Neural progenitor cell (in vitro differentiated cells): ENCODE data around the gene LIPM. TPM values are rescaled to one million over a fixed set of nuclear protein-coding genes. Genes with fewer than 3 reads are reported as not detected.

Experiments
- DNase-seq: peaks from one replicate; pipeline ENCODE4 v3.0.0-alpha.2; 2016; ENCODE audit warnings: low spot score
- H2AFZ ChIP-seq: fragments of 200-600 bp; sonication (generic); replicated peaks from 2 replicates; pipeline ENCODE4 v1.6.1; 2016; ENCODE audit warnings: antibody characterized with exemption
- H3F3A ChIP-seq: fragments of 200-600 bp; sonication (generic); 2 replicates; pipeline ENCODE4 v1.6.1; 2016; ENCODE audit warnings: antibody characterized with exemption, low read depth
- H3K27ac ChIP-seq: fragments of 200-600 bp; sonication (generic); 2 replicates; pipeline ENCODE4 v1.5.1; 2016; ENCODE audit warnings: mild to moderate bottlenecking
- H3K27me3 ChIP-seq: fragments of 200-600 bp; sonication (generic); 2 replicates; pipeline ENCODE4 v1.6.1; 2016; ENCODE audit warnings: mild to moderate bottlenecking, moderate library complexity
- H3K36me3 ChIP-seq: fragments of 200-600 bp; sonication (generic); 2 replicates; pipeline ENCODE4 v1.5.1; 2016
- H3K4me1 ChIP-seq: fragments of 200-600 bp; sonication (generic); 2 replicates; pipeline ENCODE4 v1.6.1; 2016; ENCODE audit warnings: mixed run types
- H3K4me2 ChIP-seq: fragments of 200-600 bp; sonication (generic); 2 replicates; pipeline ENCODE4 v1.6.1; 2016
- H3K4me3 ChIP-seq: fragments of 200-600 bp; sonication (generic); 2 replicates; pipeline ENCODE4 v1.5.1; 2016
- H3K79me2 ChIP-seq: fragments of 200-600 bp; sonication (generic); 2 replicates; pipeline ENCODE4 v1.6.1; 2016; ENCODE audit warnings: low read depth
- H3K9ac ChIP-seq: fragments of 200-600 bp; sonication (generic); 2 replicates; pipeline ENCODE4 v1.6.1; 2016
- H3K9me3 ChIP-seq: fragments of 200-600 bp; sonication (generic); 2 replicates; pipeline ENCODE4 v1.5.1; 2016; ENCODE audit warnings: low read depth
- H4K20me1 ChIP-seq: fragments of 200-600 bp; sonication (generic); 2 replicates; pipeline ENCODE4 v1.6.1; 2016; ENCODE audit warnings: low read depth
- H3K27ac Mint-ChIP-seq: 3 replicates; pipeline ENCODE4 v1.8.0; 2021; ENCODE audit warnings: mixed read lengths
- H3K27me3 Mint-ChIP-seq: 2 replicates; pipeline ENCODE4 v1.8.0; 2022; ENCODE audit warnings: low read depth, mild to moderate bottlenecking, inconsistent platforms, moderate library complexity, mixed read lengths; ENCODE audit not compliant: insufficient read depth
- H3K36me3 Mint-ChIP-seq: 3 replicates; pipeline ENCODE4 v1.8.0; 2021; ENCODE audit warnings: mixed read lengths
- H3K4me1 Mint-ChIP-seq: 3 replicates; pipeline ENCODE4 v1.8.0; 2021; ENCODE audit warnings: mixed read lengths
- H3K4me3 Mint-ChIP-seq: 3 replicates; pipeline ENCODE4 v1.8.0; 2021; ENCODE audit warnings: mild to moderate bottlenecking, moderate library complexity, mixed read lengths
- H3K9me3 Mint-ChIP-seq: 3 replicates; pipeline ENCODE4 v1.8.0; 2020; ENCODE audit warnings: mixed read lengths
- CTCF ChIP-seq: fragments of 200-600 bp; sonication (generic); IDR thresholded peaks from 2 replicates; pipeline ENCODE4 v1.5.1; 2017; ENCODE audit warnings: antibody characterized with exemption, mild to moderate bottlenecking
- EZH2 ChIP-seq: fragments of 200-600 bp; sonication (generic); IDR thresholded peaks from 2 replicates; pipeline ENCODE4 v1.6.1; 2017; ENCODE audit warnings: antibody characterized with exemption, mild to moderate bottlenecking, moderate library complexity
- EZH2phosphoT487 ChIP-seq: fragments of 200-600 bp; sonication (generic); IDR thresholded peaks from 2 replicates; pipeline ENCODE4 v1.6.1; 2017; ENCODE audit warnings: antibody characterized with exemption
- total RNA-seq: library from RNA; depleted of rRNA; stranded (reverse); fragments of >200 nt; gene quantifications from 2 replicates; pipeline ENCODE4 v1.2.3, GENCODE V29; 2015; ENCODE audit warnings: low replicate concordance

LIPM gene
- total RNA-seq, 1 donor from 2014 or later, result not detected

- Histone ChIP-seq H3K4me2 (no peak overlapping the region), H3K27me3 (no peaks in the 10 kb centered on the region), H3K27ac (no peak overlapping the region), H3K9me3 (no peaks in the 10 kb centered on the region), H3K4me1 (no peaks in the 10 kb centered on the region), H4K20me1 (no peaks in the 10 kb centered on the region), H3K4me3 (no peak overlapping the region), H3K79me2 (no peaks in the 10 kb centered on the region), H3K36me3 (no peaks in the 10 kb centered on the region), H2AFZ (no peak overlapping the region), H3F3A (no peaks in the 10 kb centered on the region), H3K9ac (no peak overlapping the region)
- TF ChIP-seq EZH2 (no peak), CTCF (no peak), EZH2phosphoT487 (no peak)
- H3K27me3 Mint-ChIP-seq, result no peaks in the 10 kb centered on the region
- H3K27ac Mint-ChIP-seq, result no peak overlapping the region
- no peaks in the 10 kb centered on the region for H3K9me3 Mint-ChIP-seq
- DNase-seq, result no peak
- H3K4me1 Mint-ChIP-seq, result no peaks in the 10 kb centered on the region
- H3K4me3 Mint-ChIP-seq, result no peak overlapping the region
- H3K36me3 Mint-ChIP-seq, result no peaks in the 10 kb centered on the region
Measured at GRCh38 chr10:88828310-88828709, 25.8 kb downstream of the LIPM start.

- Mint-ChIP-seq H3K4me1 (no peaks in the 10 kb centered on the region), H3K27ac (no peak overlapping the region), H3K4me3 (no peak overlapping the region), H3K9me3 (no peaks in the 10 kb centered on the region), H3K36me3 (no peaks in the 10 kb centered on the region), H3K27me3 (no peaks in the 10 kb centered on the region)
- H3K36me3 ChIP-seq, result no peaks in the 10 kb centered on the region
- no peak overlapping the region for H3K4me2 ChIP-seq
- H3F3A ChIP-seq, result no peaks in the 10 kb centered on the region
- TF ChIP-seq EZH2phosphoT487 (no peak), EZH2 (no peak), CTCF (no peak)
- H2AFZ ChIP-seq, result no peak overlapping the region
- H3K27ac ChIP-seq, result no peak overlapping the region
- no peaks in the 10 kb centered on the region for H3K79me2 ChIP-seq
- H3K4me1 ChIP-seq, result no peaks in the 10 kb centered on the region
- H3K9ac ChIP-seq, result no peak overlapping the region
- H3K27me3 ChIP-seq, result peaks cover 4% of the 10 kb centered on the region
- no peak for DNase-seq
- no peak overlapping the region for H3K4me3 ChIP-seq
- no peaks in the 10 kb centered on the region for H4K20me1 ChIP-seq
- H3K9me3 ChIP-seq, result no peaks in the 10 kb centered on the region
Measured at GRCh38 chr10:88830643-88831268, 28.2 kb downstream of the LIPM start.

GRCh38 chr10:88831709-88832108 lies 29.2 kb downstream of the LIPM start:
- H3K36me3 Mint-ChIP-seq, result no peaks in the 10 kb centered on the region
- TF ChIP-seq EZH2 (no peak), EZH2phosphoT487 (no peak), CTCF (no peak)

More at GRCh38 chr10:88831709-88832108, 29.2 kb downstream of the LIPM start:
- Histone ChIP-seq H3K4me2 (no peak overlapping the region), H4K20me1 (no peaks in the 10 kb centered on the region), H3K36me3 (no peaks in the 10 kb centered on the region), H3K27me3 (peaks cover 4% of the 10 kb centered on the region), H3K9ac (no peak overlapping the region), H3F3A (no peaks in the 10 kb centered on the region), H2AFZ (no peak overlapping the region), H3K79me2 (no peaks in the 10 kb centered on the region), H3K9me3 (no peaks in the 10 kb centered on the region), H3K27ac (no peak overlapping the region), H3K4me1 (no peaks in the 10 kb centered on the region), H3K4me3 (no peak overlapping the region)
- no peak overlapping the region for H3K27ac Mint-ChIP-seq
- no peaks in the 10 kb centered on the region for H3K9me3 Mint-ChIP-seq
- no peak for DNase-seq
- no peaks in the 10 kb centered on the region for H3K4me1 Mint-ChIP-seq
- no peaks in the 10 kb centered on the region for H3K27me3 Mint-ChIP-seq
- H3K4me3 Mint-ChIP-seq, result no peak overlapping the region
